GM19240 (cell line): ENCODE measurements around the gene DDC.
"Not testable (repeated sequence)": the region's sequence is repeated elsewhere in the genome, so short reads cannot be mapped to it uniquely, and the experiment has no call there.

Experiments used
- DNase-seq: peaks from one replicate; pipeline ENCODE4 v3.0.0; 2011; ENCODE audit warnings: low spot score; ENCODE audit not compliant: insufficient read length

The DDC gene

DNA sequence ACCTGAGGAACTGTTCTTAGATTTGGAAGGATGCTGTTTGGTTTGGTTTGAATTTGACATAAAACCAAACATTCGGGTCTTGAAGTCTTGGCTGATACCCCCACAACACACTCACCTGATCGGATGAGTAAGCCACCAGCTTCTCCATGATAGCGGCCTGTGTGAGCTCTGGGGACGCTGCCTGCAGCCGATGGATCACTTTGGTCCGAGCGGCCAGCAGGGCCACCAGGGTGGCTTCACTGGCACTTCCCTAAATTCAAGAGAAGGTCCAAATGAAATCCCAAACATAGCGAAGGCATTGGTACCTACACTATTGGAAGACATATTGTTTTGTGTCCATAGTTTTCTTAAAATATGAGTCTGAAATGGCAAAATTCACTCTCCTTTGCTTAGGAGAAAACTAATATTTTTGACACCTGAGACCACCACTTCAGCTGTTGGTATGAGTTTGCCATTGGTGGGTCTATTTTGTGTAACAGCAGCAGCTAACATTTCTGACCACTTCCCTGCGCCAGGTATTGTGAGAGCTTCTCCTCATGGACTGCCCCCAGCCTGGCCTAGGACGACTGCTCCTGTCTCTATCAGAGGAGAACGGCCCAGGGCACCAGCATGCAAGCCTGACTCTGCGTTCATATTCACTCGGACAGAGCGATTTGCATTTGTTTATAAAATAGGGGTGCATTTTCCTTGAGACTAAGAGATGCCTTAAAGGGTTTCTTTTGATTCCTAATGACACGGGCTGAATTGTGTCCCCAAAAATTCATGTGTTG is 35.9 kb downstream of the DDC start:
- no peak for DNase-seq

DNA sequence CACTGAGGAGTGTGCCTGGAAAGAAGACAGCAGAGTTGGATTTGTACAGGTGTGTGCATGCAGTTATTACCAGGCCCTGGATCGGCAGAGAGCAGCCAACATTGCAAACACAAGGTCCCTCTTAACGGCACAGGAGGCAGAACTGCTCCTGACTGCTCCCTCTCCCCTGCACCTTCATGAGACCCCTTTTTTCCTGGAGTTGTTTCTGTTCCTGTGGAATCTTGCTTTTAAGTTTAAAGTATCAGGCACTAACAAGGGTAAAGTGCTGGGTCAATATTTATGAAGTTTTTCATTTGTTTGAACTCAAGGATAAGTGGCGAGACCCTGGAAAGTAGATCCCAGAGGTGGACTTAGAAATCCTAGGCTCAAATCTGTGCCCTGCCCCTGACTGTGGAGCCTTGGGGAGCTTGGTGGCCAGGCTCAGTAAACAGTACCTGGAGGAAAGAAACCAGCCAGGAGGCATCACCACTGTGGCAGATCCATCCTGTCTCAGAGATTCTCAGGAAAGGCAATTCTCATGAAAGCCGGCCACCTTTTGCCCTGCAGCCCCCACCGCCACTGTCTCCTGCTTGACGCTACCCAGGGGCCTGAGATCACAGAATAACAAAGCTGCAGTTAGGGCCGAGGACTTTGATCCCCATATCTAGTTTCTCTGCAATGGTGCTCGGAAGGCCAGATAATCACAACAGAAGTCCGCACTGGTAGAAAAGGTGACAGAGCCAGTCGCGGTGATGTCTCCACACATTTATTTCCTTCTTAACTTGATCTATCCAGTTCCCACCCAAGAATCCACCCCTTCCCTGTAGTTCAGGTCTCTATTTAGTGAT is 36.7 kb downstream of the DDC start:
- no peak for DNase-seq

DNA sequence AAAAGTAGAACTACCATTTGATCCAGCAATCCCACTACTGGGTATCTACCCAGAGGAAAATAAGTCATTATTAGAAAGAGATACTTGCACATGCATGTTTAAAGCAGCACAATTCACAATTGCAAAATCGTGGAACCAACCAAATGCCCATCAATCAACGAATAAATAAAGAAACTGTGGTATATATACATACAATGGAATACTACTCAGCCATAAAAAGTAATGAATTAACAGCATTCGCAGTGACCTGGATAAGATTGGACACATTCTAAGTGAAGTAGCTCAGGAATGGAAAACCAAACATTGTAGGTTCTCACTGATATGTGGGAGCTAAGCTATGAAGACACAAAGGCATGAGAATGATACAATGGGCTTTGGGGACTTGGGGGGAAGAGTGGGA is 45.9 kb downstream of the DDC start:
- not testable (repeated sequence) for DNase-seq

DNA sequence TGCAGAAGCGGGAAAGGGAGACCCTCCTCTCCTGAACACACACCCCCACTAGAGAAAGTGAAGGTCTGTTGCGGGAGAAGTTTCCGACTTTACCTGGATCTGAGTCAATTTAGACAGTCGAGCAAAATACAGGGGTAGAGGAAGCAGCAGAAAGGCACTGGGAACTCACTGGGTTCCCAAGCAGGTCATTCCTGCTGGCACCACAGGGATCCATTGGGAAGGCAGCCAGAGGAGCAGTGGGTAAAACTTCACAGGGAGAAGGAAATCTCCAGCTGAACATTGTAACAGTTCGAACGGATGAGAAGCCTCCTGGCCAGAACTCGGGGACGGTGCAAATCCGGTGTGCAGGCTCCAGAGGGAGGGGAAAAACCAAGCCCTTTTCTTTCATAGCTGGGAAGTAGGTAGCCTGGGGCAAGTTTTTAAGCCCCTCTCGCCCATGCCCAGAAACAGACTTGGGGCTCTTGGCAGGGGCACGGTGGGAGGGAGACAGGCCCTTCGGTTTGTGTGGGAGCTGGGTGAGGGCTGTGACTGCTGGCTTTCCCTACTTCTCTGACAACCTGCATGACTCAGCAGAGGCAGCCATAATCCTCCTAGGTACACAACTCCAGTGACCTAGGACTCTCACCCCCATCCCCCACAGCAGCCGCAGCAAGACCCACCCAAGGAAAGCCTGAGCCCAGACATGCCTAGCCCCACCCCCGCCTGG is 51.9 kb downstream of the DDC start:
- no peak for DNase-seq

DNA sequence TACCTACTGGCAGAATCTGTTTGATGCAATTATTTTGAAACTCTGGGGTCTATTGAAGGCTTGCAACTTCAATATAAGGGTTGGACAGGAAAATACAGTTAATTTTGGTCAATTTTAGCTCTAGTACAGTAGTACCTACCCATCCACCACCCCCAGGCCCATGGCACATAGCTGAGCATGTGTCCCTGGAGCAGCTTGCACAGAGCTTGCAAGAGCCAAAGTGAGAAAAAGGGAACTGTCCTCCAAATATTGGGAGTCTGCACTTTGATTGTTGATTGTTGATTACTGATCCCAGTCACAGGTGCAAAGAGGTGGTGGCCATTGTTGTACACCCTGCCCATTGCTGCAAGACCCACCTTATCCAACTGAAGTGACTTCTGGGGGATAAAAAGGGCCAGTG is 52.8 kb downstream of the DDC start:
- no peak for DNase-seq

DNA sequence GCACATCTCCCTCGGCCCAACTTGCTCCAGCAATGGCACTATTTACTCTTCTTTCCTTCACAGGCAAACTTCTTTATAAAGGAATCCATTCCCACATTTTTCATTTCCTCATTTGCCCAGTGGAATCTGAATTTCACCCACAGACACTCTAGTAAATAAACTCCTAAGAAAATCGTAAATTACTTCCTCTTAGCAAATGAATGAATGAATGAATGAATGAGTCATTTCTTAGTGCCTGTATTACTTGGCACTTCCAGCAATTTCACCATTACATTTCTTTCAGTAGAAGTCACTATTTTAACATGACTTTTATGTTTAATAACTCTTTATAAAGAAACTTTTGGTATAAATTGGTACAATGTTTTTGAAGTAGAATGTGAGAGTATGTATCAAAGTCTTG is 55.7 kb downstream of the DDC start:
- no peak for DNase-seq

DNA sequence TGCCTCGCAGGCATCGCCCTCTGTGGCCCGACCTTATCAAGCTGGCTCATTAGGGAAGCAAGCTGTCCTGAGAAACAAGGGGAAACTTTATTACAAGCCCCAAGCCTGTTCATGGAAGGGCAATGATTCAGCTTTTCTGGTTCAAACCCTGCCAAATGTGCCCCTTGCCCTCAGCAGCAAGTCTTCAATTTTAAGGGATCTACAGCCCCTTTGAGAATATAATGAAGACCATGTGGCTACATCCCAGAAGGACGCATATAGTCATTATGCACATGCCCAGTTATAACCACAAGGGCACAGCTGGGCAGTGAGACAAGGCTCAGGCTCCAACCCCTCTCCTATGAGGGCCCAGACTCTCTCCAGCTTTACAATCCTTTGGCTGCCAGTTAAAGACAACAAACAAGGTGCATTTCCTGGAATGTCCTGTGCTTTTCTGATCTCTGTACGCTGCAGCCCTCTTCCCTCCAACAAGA is 56.7 kb downstream of the DDC start:
- DNase-seq: no peak

DNA sequence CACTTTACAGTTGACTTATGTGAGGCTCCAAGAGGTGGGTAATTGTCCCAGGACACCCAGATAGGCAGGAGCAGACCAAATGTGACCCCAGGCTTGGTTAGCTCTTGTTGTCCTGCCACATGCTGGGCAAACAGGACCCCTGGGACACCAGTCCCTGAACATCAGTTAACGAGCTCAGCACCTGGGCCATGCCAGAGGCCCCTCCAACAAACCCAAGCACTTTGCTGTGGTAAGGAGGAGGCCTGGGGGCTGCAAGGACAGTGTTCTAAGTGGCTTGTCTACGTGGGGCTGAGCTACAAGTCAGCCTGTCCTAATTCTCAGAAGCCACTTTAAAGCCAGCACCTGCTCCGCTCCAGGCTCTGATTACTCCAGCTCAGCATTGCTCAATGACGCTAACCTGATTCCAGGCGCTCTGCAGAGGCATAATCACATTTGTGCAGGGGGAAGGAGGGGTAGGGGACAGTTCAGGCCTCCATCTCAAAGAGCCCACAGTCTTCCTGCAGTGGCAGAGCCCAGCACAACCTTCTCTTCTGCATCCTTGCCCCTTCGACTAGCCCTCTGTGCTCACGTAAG is 57.2 kb downstream of the DDC start:
- no peak for DNase-seq

DNA sequence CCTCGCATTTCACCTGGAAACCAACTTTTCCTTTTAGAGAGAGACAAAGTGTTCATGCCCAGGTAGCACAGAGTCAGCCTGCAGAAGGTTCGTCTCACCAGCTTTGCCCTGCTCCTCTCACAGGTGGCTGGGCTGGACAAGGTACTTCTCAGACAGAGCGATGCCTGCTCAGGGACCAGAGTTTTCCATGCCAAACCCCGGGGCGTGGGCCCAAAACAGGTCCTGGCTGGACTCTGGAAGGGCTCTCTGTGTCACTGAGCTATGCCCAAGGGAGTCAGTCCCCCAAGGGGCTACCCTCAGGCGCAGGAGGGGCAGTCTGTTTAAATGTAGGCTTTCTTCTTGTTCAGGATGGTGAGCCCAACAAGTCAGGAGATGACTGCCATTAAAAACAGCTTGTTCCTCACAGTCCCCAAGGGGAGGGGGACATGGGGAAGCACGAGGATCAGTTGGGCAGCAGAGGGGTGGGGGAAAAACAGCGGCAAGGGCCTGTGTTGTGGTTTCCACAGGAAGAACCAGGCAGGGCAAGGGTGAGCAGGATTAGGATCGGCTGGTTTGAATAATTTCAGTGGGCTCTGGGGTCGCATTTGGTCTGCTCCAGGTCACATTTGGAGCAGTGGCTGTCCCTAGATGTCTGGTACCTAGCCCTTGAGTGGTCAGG is 59.5 kb downstream of the DDC start:
- no peak for DNase-seq

DNA sequence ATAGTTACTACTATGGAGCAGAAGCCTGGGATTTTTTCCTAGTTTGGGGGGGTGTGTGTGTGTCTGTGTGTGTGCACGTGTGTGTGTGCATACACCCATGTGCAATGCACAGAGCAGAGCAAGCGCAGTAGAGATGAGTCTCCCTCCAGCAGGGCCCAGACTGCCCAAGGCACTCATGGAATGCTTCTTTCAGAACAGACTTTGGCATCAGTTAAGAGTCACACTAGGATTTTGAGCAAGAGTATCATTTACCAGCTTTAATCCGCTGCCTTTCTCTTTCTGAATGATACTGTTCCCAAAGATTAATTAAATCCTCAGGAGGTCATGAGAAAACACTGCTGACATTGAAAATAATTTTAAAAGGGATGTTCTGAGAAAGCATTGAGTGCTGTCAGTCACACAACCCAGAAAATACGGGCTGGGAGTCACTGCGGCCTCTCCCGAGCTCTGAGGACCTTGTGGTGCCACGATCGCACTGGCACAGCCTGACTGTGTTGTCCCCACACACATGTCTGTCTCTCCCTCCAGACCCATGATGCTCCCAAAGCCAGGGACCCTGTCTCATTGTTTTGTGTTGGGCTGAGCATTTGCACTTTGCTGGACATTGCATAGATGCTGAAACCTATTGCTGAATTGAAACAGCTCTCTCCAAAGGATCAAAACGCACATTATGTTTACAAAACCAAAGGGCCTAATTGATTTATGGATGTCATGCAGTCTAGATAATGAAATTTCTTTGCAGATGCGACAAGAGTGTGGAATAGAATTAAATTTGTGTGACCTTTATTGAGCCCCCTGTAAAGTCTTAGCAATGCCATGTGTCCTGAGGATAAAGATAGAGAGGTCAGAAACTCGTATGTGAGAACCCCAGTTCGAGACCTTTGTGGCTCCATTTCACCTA is 60.3 kb downstream of the DDC start:
- DNase-seq: no peak

DNA sequence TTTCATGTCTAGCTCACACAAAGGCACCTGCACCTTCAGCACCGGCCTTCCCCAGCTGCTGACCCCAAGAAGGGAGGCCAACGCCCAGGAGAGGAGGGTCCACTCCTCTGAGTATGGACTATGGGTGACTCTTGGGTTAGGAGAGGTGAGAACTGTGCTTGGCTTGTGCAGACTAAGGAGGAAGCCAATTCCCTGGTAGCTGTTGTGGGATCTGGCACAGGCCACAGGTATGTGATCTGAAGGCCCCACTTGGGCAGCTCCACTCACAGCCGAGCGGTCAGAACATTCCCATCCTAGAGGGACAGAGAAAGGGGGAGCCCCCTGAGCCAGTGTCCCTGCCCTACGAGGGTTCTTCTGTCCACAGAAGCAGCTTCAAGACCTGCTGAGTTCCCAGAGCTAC is 62.3 kb downstream of the DDC start:
- no peak for DNase-seq

DNA sequence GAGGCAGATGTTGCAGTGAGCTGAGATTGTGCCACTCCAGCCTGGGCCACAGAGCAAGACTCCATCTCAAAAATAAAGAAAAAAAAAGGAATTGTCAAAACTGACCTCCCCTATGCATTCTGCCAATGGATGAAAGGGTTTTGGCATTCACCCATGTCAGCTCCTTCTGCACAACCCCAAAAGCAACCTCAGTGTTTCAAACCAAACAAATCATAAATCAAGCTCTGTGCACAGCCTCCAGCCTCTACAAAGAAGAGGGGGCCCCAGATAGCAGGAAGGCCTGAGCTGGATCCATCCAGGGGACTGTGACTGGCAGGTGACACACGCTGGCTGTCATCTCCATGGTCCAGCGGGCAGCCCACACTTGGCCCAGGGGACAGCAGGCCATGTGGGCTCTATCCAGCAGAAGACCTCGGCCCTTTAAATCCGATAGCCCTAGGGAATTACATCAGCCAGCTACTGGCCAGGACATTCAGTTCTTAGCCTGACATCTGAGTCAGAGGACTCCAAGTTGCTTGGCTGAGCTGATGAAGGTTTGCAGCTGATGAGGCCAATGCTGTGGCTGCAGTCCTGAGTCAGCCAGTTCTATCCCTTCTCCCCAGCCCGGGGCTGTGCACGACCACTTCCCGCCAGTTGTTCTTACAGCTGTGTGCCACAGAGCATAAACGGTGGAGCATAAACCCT is 63.1 kb downstream of the DDC start:
- no peak for DNase-seq

DNA sequence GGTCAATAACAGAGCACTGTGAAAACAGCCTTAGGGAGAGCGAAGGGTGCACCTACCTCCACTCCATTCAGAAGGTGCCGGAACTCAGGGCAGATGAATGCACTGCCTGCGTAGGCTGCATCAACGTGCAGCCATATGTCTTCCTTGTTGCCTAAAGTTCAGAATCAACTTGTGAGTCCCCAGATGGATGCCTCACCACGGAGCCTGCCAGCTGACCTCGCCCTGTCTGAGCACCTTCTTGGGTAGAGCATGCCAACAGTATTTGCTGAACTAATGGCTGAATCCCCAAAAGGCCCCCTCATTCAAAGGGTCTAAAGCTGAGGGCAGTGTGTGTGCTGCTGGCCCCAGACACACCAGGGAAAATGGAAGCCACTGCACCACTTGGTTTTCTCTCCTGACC is 66.1 kb downstream of the DDC start:
- no peak for DNase-seq

DNA sequence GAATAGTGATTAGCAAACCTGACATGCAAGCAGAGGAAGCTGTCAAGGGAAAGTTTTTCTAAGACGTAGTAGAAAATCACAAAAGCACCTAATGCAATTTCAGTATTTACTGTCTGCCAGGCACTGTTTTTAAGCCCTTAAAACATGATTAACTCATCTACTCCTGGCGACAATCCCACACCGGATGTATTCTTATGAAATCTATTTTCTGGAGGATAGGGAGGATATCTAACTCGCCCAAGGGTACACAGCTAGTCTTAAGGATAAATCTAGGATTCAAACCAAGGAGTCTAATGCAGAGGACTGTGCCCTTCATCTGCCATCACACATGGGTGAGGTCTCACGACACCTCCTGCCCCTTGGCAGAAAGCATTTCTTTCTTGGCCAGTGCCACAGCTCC is 67.2 kb downstream of the DDC start:
- no peak for DNase-seq

DNA sequence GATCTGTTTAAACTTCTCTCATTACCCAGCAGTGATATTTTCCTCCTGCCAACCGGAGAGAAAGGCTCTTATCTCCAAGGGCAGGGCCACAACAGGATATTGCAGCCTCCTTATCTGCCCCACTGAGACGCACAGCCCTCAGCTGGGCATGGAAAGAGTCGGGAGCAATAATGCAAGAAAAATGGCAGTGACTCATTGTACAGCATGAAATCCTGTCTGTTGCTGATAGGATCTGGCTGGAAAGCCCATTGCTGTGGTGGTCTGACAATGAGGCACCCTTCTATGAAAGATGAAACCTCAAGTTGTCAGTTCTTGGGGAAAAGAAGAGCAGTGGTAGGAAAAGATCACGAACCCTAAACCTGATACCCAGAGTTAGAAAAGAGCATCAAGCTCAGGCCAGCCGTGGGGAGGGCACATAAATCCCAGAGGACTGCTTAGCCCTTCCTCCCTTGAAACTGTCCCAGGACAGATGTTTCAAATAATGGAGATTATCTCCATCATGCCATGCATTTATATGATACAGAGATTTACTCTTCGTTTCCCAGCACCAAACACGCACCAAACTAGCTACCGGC is 68.0 kb downstream of the DDC start:
- DNase-seq: no peak

DNA sequence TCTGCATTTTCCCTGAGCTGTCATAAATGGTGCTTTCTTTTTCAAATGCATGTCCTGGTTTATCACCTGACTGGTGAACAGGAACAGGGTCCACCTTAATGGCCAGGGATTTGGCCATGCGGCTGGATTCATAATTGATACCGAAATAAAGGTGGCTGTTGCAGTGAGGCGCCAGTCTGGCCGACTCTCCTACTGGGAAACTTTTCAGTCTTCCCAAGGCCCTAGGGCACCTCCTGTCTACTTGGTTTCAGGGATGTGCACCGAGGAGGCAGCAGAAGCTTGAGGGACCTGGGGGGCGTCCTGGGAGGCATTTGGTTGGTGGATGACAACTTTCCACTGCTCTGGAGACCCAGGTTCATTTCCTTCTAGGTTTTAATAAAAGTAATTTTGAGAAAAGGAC is 68.6 kb downstream of the DDC start:
- DNase-seq: no peak

DNA sequence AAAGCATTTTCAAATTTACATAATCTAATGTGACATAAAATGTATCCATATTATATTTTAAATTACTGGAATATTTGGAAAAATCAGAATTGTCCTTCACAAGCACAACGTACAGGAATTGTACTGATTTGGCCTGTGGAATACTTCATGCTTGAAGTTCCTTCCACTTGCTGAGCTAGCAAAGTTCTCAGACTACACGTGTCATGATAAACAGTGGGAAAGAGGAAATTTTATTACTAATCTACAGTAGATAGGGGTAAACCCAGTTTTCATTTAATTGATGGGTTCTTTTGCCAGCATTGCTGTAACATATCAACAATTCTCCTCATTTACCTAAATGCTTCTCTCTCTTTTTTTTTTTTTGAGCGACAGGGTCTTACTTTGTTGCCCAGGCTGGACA is 69.5 kb downstream of the DDC start:
- no peak for DNase-seq

DNA sequence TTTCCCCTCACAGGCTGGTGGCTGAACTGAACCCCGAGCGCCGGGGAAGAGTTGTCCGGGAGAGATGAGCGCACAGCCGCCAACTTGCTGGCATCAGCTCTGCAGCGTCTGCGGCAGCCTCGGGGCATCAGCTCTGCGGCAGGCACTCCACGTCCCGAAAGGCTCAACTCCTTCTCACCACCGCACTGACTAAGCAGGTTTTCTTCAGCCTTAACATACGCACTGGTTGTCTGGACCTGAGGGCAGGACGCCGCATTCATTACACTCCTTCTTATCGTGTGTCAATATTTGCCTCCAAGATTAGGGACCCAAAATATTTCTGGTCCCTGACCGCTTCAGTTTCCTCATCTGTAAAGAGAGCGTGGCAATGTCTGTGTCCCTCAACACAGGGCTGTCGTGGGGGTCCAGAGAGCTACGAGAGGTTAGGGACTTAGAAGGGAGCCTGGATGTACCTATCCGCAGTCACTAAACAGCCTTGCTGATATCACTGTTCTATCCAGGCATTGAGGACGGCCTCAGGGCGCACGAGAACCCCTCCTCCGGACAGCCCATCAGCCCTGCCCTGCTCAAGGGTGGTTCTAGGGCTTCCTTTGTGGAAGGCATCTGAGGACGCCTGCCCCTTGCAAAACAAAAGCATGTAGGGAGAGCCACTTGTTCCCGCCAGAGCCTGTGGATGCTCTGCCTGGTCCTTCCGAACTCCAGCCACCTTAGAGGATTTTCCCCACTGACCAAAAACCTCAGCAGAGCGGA is 72.3 kb downstream of the DDC start:
- no peak for DNase-seq

DNA sequence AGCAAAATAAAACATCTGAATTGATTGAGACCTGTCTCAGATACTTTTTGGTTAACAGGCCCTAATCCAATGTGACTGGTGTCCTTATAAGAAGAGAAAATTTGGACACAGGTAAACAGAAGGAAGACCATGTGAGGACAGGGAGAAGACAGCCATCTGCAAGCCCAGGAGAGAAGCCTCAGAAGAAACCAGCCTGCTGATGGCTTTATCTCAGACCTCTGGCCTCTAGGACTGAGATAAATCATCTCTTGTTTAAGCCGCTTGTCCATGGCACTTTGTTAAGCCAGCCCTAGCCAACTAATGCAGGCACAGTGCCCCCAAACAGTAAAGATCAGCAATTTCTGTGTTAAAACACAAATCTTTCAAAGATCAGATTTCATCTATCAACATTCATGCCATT is 73.3 kb downstream of the DDC start:
- DNase-seq: no peak
